GM12891 (cell line): ENCODE data around the gene FAM120AOS.

Experiments
- POLR2A ChIP-seq: IDR thresholded peaks from 2 replicates; pipeline ENCODE4 v1.6.1; 2011; ENCODE audit warnings: low read depth, low read length, control low read depth
- POLR2AphosphoS5 ChIP-seq: IDR thresholded peaks from 2 replicates; pipeline ENCODE4 v1.6.1; 2011; ENCODE audit warnings: low read depth, low read length, control low read depth

- no peak for TF ChIP-seq POLR2AphosphoS5
- no peak for TF ChIP-seq POLR2A
These were observed 3.1 kb upstream of the FAM120AOS start for GRCh38 chr9:93456504-93456903.
